Activated CD4-positive, alpha-beta T cell treated with anti-CD3 and anti-CD28 coated beads, Interleukin-2, amount 10 ng/mL, durations not matched to agents 7 days and 5 days (primary cell): ENCODE results near the gene TLK1. TPM values are rescaled to one million over a fixed set of nuclear protein-coding genes. Genes with fewer than 3 reads are reported as not detected.
"Not testable (repeated sequence)": the region's sequence is repeated elsewhere in the genome, so short reads cannot be mapped to it uniquely, and the experiment has no call there.

Experiments used
- CTCF ChIA-PET: fragments of 350-600 bp; sonication (Branson Sonifier 250); formaldehyde crosslinking; loops from one replicate; lab custom pipeline; 2021; ENCODE audit warnings: antibody characterized with exemption; lab: Charles Lee
- POLR2A ChIA-PET: fragments of 350-600 bp; sonication (Branson Sonifier 250); formaldehyde crosslinking; loops from one replicate; lab custom pipeline; 2021; ENCODE audit warnings: antibody characterized with exemption; lab: Charles Lee
- DNase-seq: peaks from one replicate; pipeline ENCODE4 v3.0.0-alpha.2; 2020
- H3K27ac Mint-ChIP-seq: one replicate; pipeline ENCODE4 v1.8.0; 2021; ENCODE audit warnings: mild to moderate bottlenecking, moderate library complexity, mixed read lengths
- H3K27me3 Mint-ChIP-seq: one replicate; pipeline ENCODE4 v1.8.0; 2021; ENCODE audit warnings: mixed read lengths
- H3K36me3 Mint-ChIP-seq: one replicate; pipeline ENCODE4 v1.8.0; 2021; ENCODE audit warnings: low read depth, mixed read lengths
- H3K4me1 Mint-ChIP-seq: one replicate; pipeline ENCODE4 v1.8.0; 2021; ENCODE audit warnings: mixed read lengths
- H3K4me3 Mint-ChIP-seq: one replicate; pipeline ENCODE4 v1.8.0; 2021; ENCODE audit warnings: mild to moderate bottlenecking, moderate library complexity, mixed read lengths
- H3K9me3 Mint-ChIP-seq: one replicate; pipeline ENCODE4 v1.8.0; 2021; ENCODE audit warnings: mixed read lengths
- total RNA-seq, 2 experiments: library from RNA; stranded (reverse); gene quantifications; one replicate each; pipeline ENCODE4 v1.2.3, GENCODE V29; 2021

TLK1 gene
- total RNA-seq, 2 experiments from 2014 or later, result 87.1 to 92.5 TPM

- peaks cover 2% of the 10 kb centered on the region for H3K9me3 Mint-ChIP-seq
- H3K4me1 Mint-ChIP-seq, result peaks cover 28% of the 10 kb centered on the region
- peaks cover 3% of the 10 kb centered on the region for H3K27me3 Mint-ChIP-seq
- H3K36me3 Mint-ChIP-seq, result no peaks in the 10 kb centered on the region
- CTCF ChIA-PET, result interaction anchor here (0.8 kb wide), 1 partner anchor 250 kb away, joined by 3 read pairs; no protein-coding TSS in a partner anchor
- H3K27ac Mint-ChIP-seq, result no peak overlapping the region
- H3K4me3 Mint-ChIP-seq, result no peak overlapping the region
- POLR2A ChIA-PET, result no interaction called here
- no peak for DNase-seq
These were observed 5.8 kb upstream of the TLK1 start for GRCh38 chr2:171166328-171166983.

GRCh38 chr2:171165967-171166327, 5.3 kb upstream of the TLK1 start:
- ChIA-PET POLR2A (interaction anchor here (0.6 kb wide), 1 partner anchor 1384 kb away, joined by 3 read pairs; no protein-coding TSS in a partner anchor), CTCF (interaction anchor here (0.6 to 0.8 kb wide), 2 partner anchors 173 to 250 kb away, joined by 3 read pairs; no protein-coding TSS in a partner anchor)
- Mint-ChIP-seq H3K27me3 (peaks cover 3% of the 10 kb centered on the region), H3K36me3 (no peaks in the 10 kb centered on the region), H3K4me3 (no peak overlapping the region), H3K9me3 (peaks cover 2% of the 10 kb centered on the region), H3K27ac (no peak overlapping the region), H3K4me1 (peaks cover 30% of the 10 kb centered on the region)
- DNase-seq, result no peak

DNA sequence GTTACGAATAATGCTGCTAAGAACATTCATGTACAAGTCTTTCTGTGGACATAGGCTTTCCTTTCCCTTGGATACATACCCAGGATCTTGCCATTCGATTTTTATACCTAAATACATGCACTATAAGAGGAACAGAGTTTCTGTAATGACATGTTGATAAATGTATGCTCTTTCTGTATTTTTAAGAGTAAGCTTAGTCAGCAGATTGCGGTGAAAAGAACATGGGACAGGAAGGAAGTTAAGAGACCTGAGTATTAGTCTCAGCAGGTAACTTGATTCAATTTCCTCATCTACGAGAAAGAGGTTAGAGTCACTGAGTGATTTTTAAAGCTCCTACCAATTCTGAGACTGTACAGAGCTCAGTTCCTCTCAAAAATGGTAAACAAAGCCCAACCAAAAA, 2.6 kb upstream of the TLK1 start:
- Mint-ChIP-seq H3K4me3 (peak overlapping the region; percentile 42), H3K27me3 (peaks cover 3% of the 10 kb centered on the region), H3K36me3 (peaks cover 4% of the 10 kb centered on the region), H3K4me1 (peaks cover 37% of the 10 kb centered on the region), H3K27ac (peak overlapping the region; percentile 78), H3K9me3 (peaks cover 2% of the 10 kb centered on the region)
- ChIA-PET CTCF (interaction anchor here (1.1 to 2.3 kb wide), 4 partner anchors 10 to 253 kb away, joined by 3 to 12 read pairs (median 4); no protein-coding TSS in a partner anchor), POLR2A (no interaction called here)
- peak; percentile 10 for DNase-seq

GRCh38 chr2:171162522-171163197, 2.0 kb upstream of the TLK1 start:
- H3K9me3 Mint-ChIP-seq, H3K27me3 Mint-ChIP-seq, H3K36me3 Mint-ChIP-seq, DNase-seq, POLR2A ChIA-PET: not testable (repeated sequence)
- H3K27ac Mint-ChIP-seq, result peak overlapping the region; percentile 78
- CTCF ChIA-PET, result interaction anchor here (1.1 to 2.3 kb wide), 4 partner anchors 10 to 254 kb away, joined by 3 to 12 read pairs (median 4); no protein-coding TSS in a partner anchor
- peak overlapping the region; percentile 82 for H3K4me3 Mint-ChIP-seq
- H3K4me1 Mint-ChIP-seq, result peaks cover 43% of the 10 kb centered on the region

DNA sequence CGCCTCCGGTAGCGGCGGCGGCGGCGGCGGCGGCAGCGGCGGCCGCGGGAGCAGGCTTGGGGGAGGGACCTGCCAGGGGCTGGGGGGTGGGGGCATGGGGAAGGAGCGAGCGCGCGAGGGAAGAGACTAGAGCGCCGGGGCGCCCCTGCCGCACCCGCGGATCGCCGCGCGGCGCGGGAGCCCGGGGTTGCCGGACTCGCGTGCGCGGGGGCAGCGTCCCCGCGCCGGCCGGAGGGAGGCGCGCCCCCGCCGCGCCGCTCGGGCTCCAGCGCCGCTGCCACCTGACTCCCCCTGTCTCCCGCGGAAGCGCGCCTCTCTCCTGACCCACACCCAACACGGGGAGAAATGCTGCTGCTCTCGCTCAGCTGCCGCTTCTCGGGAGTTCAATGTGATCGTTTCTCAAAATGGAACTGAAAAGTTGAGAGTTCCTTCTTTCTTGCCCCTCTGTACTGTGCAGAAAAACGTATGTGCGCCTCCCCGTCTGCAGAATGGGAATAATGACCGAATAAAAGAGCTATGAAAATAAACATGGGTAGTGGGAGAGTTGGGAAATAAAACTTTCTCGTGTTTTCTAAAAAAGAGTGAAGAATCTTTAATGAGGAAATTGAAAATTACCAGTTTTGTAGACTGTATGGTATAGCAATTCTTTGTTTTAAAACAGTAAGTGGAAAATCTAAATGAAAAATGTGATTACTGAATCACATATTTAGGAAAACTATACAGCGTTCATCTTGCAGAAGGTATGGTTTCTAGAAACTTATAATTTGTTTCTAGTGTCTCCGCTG, 455 bp upstream of the TLK1 start:
- CTCF ChIA-PET, result interaction anchor here (0.8 kb wide), 1 partner anchor 197 kb away, joined by 3 read pairs; no protein-coding TSS in a partner anchor
- H3K4me1 Mint-ChIP-seq, result peaks cover 54% of the 10 kb centered on the region
- H3K36me3 Mint-ChIP-seq, result peaks cover 9% of the 10 kb centered on the region
- H3K27ac Mint-ChIP-seq, result peak overlapping the region; percentile 94
- no peaks in the 10 kb centered on the region for H3K9me3 Mint-ChIP-seq
- no peaks in the 10 kb centered on the region for H3K27me3 Mint-ChIP-seq
- POLR2A ChIA-PET, result no interaction called here
- peak; percentile 73 for DNase-seq
- H3K4me3 Mint-ChIP-seq, result peak overlapping the region; percentile 100

GRCh38 chr2:171159372-171160118, 1.1 kb downstream of the TLK1 start:
- H3K36me3 Mint-ChIP-seq, result peaks cover 9% of the 10 kb centered on the region
- peaks cover 64% of the 10 kb centered on the region for H3K4me1 Mint-ChIP-seq
- ChIA-PET CTCF (interaction anchor here (0.7 to 1.2 kb wide), 5 partner anchors 22 to 275 kb away, joined by 3 read pairs; partner anchors contain the start of genes DCAF17, GORASP2 and METTL8), POLR2A (interaction anchor here (1.0 kb wide), 1 partner anchor 73 kb away, joined by 4 read pairs; no protein-coding TSS in a partner anchor)
- DNase-seq, result peak; percentile 56
- H3K27me3 Mint-ChIP-seq, result no peaks in the 10 kb centered on the region
- H3K4me3 Mint-ChIP-seq, result peak overlapping the region; percentile 100
- H3K9me3 Mint-ChIP-seq, result no peaks in the 10 kb centered on the region
- H3K27ac Mint-ChIP-seq, result peak overlapping the region; percentile 97

- H3K9me3 Mint-ChIP-seq, result no peaks in the 10 kb centered on the region
- peak overlapping the region; percentile 97 for H3K27ac Mint-ChIP-seq
- POLR2A ChIA-PET, result no interaction called here
- H3K4me3 Mint-ChIP-seq, result peak overlapping the region; percentile 100
- H3K4me1 Mint-ChIP-seq, result peaks cover 64% of the 10 kb centered on the region
- CTCF ChIA-PET, result interaction anchor here (0.7 to 1.2 kb wide), 2 partner anchors 21 to 183 kb away, joined by 3 read pairs; no protein-coding TSS in a partner anchor
- no peaks in the 10 kb centered on the region for H3K27me3 Mint-ChIP-seq
- peaks cover 10% of the 10 kb centered on the region for H3K36me3 Mint-ChIP-seq
- no peak for DNase-seq
These were observed 1.8 kb downstream of the TLK1 start for GRCh38 chr2:171158790-171159371.

DNA sequence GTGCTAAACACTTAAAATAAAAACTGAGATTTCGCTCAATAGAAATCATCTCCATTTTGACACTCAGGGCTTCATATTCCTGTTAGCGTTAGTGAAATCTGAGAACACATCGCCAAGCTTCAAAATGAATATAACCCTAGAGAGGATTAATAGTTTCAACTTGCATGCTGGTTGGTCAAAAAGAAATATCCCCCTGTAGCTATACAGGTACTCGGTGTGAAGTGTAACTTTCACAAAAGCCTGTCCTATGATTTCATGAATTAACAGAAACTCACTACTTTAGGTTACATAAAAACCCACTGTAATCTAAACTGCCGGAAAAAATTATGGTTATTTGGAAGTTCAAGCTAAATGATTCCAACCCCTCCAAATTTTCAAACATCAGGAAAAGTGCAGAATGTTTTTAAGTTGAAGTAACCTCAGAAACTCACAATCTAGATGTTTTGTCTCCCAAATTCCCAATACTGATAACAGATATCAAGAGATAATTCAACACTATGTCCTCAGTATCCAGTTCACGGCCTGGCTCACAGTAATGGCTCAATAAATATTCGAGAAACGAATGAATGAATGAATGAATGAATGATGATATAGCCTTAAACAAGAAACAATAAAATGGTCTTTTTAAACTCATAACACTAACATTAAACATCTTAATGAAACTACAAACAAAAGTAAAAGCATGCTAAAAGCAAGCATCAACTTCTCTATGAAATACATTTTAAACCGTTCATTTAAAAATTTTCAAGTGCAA, 2.5 kb downstream of the TLK1 start:
- Mint-ChIP-seq H3K9me3 (no peaks in the 10 kb centered on the region), H3K4me3 (peak overlapping the region; percentile 100), H3K27me3 (no peaks in the 10 kb centered on the region), H3K4me1 (peaks cover 57% of the 10 kb centered on the region), H3K36me3 (peaks cover 10% of the 10 kb centered on the region), H3K27ac (peak overlapping the region; percentile 54)
- CTCF ChIA-PET, result interaction anchor here (1.2 to 1.7 kb wide), 4 partner anchors 183 to 258 kb away, joined by 3 to 7 read pairs (median 4); partner anchors contain the start of gene GORASP2
- POLR2A ChIA-PET, result interaction anchor here (0.6 kb wide), 1 partner anchor 73 kb away, joined by 3 read pairs; no protein-coding TSS in a partner anchor
- no peak for DNase-seq

- DNase-seq, result no peak
- H3K36me3 Mint-ChIP-seq, result peaks cover 10% of the 10 kb centered on the region
- peak overlapping the region; percentile 23 for H3K4me3 Mint-ChIP-seq
- H3K27me3 Mint-ChIP-seq, result no peaks in the 10 kb centered on the region
- ChIA-PET POLR2A (no interaction called here), CTCF (interaction anchor here (0.8 to 1.7 kb wide), 5 partner anchors 10 to 259 kb away, joined by 3 to 7 read pairs (median 4); partner anchors contain the start of gene GORASP2)
- H3K4me1 Mint-ChIP-seq, result peaks cover 49% of the 10 kb centered on the region
- H3K27ac Mint-ChIP-seq, result no peak overlapping the region
- no peaks in the 10 kb centered on the region for H3K9me3 Mint-ChIP-seq
These were observed 3.6 kb downstream of the TLK1 start for GRCh38 chr2:171157109-171157500.

- H3K4me3 Mint-ChIP-seq, result no peak overlapping the region
- POLR2A ChIA-PET, result no interaction called here
These were observed 6.3 kb downstream of the TLK1 start for GRCh38 chr2:171154348-171154747.

More at GRCh38 chr2:171154348-171154747, 6.3 kb downstream of the TLK1 start:
- peaks cover 49% of the 10 kb centered on the region for H3K4me1 Mint-ChIP-seq
- DNase-seq, result no peak
- H3K36me3 Mint-ChIP-seq, result peaks cover 11% of the 10 kb centered on the region
- no peaks in the 10 kb centered on the region for H3K9me3 Mint-ChIP-seq
- CTCF ChIA-PET, result interaction anchor here (0.7 to 1.2 kb wide), 2 partner anchors 16 to 262 kb away, joined by 3 read pairs; no protein-coding TSS in a partner anchor
- H3K27ac Mint-ChIP-seq, result no peak overlapping the region
- H3K27me3 Mint-ChIP-seq, result no peaks in the 10 kb centered on the region
